HCT116 (cell line): ENCODE results near the gene GPRIN1. TPM values are rescaled to one million over a fixed set of nuclear protein-coding genes. Genes with fewer than 3 reads are reported as not detected.

ENCODE experiments used
- ATAC-seq: fragments of 200-7000 bp; cut with Tn5 transposase; 2 replicates; pipeline ENCODE4 v1.9.1; 2020; ENCODE audit warnings: mild to moderate bottlenecking, moderate library complexity
- BruUV-seq: library from RNA; stranded (reverse); fragments of 400-500 nt; replicated peaks from 2 replicates; lab custom pipeline; 2021; lab: Mats Ljungman, UMichigan
- CTCF ChIA-PET: fragments of 300-600 bp; sonication (Branson Sonifier 250); formaldehyde crosslinking; loops from one replicate; lab custom pipeline; 2021; ENCODE audit warnings: antibody characterized with exemption; lab: Charles Lee
- POLR2A ChIA-PET: fragments of 300-600, 350-600 bp; sonication (Branson Sonifier 250); formaldehyde crosslinking; loops from one replicate; lab custom pipeline; 2021; ENCODE audit warnings: antibody characterized with exemption; lab: Charles Lee
- RAD21 ChIA-PET, 2 experiments: fragments of 300-600 bp; sonication (Branson Sonifier 250); formaldehyde crosslinking; loops; one replicate each; lab custom pipeline; 2023; ENCODE audit warnings: low total read pairs in 2 of 2; ENCODE audit not compliant: uncharacterized antibody in 2 of 2, unreplicated experiment in 2 of 2, low non-redundant PET in 1 of 2; lab: Charles Lee
- DNase-seq: peaks from one replicate; pipeline ENCODE4 v3.0.0-alpha.2; 2010; ENCODE audit warnings: low read depth, low spot score
- H2AFZ ChIP-seq: fragments of 200-600 bp; shearing (Covaris generic), sonication (generic); 2 replicates; pipeline ENCODE4 v1.6.1; 2017; ENCODE audit warnings: low read depth, mixed run types, mixed read lengths, antibody characterized with exemption, low read length; ENCODE audit not compliant: poor library complexity, severe bottlenecking
- H3K27ac ChIP-seq: 2 replicates; pipeline ENCODE4 v1.5.1; 2012; ENCODE audit warnings: low read depth, low read length
- H3K27me3 ChIP-seq: fragments of 200-600 bp; sonication (generic); 2 replicates; pipeline ENCODE4 v1.6.1; 2016; ENCODE audit warnings: mixed run types, low read length, mixed read lengths; ENCODE audit not compliant: insufficient read depth
- H3K36me3 ChIP-seq, 2 experiments: fragments of 200-500 bp in 1 of 2; fragments of 200-600 bp in 1 of 2; sonication (Bioruptor generic) in 1 of 2; sonication (generic) in 1 of 2; 2 replicates each; pipeline versions ENCODE4 v1.5.1 to v1.6.1; 2014 to 2016; ENCODE audit warnings: low read length in 2 of 2, inconsistent platforms in 1 of 2, mixed read lengths in 1 of 2, mixed run types in 1 of 2; ENCODE audit not compliant: insufficient read depth in 2 of 2, control insufficient read depth in 1 of 2
- H3K4me1 ChIP-seq, 2 experiments: fragments of 200-600 bp in 1 of 2; sonication (generic) in 1 of 2; 2 replicates each; pipeline versions ENCODE4 v1.5.1 to v1.6.1; 2012 to 2017; ENCODE audit warnings: low read length in 2 of 2, inconsistent platforms in 1 of 2, mild to moderate bottlenecking in 1 of 2, mixed read lengths in 1 of 2, mixed run types in 1 of 2, moderate library complexity in 1 of 2; ENCODE audit not compliant: insufficient read depth in 2 of 2, control insufficient read depth in 1 of 2
- H3K4me2 ChIP-seq: fragments of 200-600 bp; sonication (generic); 2 replicates; pipeline ENCODE4 v1.6.1; 2017; ENCODE audit warnings: mixed run types, low read length, mixed read lengths
- H3K4me3 ChIP-seq, 2 experiments: fragments of 200-600 bp in 1 of 2; sonication (generic) in 1 of 2; replicated peaks in 1 of 2; 2 replicates each; pipeline ENCODE4 v1.5.1; 2011 to 2016; ENCODE audit warnings: low read length in 2 of 2, control low read depth in 1 of 2, low read depth in 1 of 2, mild to moderate bottlenecking in 1 of 2, mixed read lengths in 1 of 2, mixed run types in 1 of 2
- H3K79me2 ChIP-seq: fragments of 200-600 bp; sonication (generic); 2 replicates; pipeline ENCODE4 v1.6.1; 2017; ENCODE audit warnings: mild to moderate bottlenecking, mixed run types, low read length, moderate library complexity, mixed read lengths; ENCODE audit not compliant: insufficient read depth
- H3K9ac ChIP-seq: fragments of 200-600 bp; sonication (generic); 2 replicates; pipeline ENCODE4 v1.6.1; 2016; ENCODE audit warnings: low read length, mixed read lengths
- H3K9me2 ChIP-seq: fragments of 200-600 bp; sonication (generic), shearing (Covaris generic); 2 replicates; pipeline ENCODE4 v1.6.1; 2017; ENCODE audit warnings: mixed run types, mild to moderate bottlenecking, moderate library complexity; ENCODE audit not compliant: insufficient read depth
- H3K9me3 ChIP-seq, 2 experiments: fragments of 200-500 bp in 1 of 2; fragments of 200-600 bp in 1 of 2; sonication (Bioruptor generic) in 1 of 2; sonication (generic) in 1 of 2; 2 replicates each; pipeline ENCODE4 v1.6.1; 2014 to 2017; ENCODE audit warnings: low read length in 2 of 2, mixed read lengths in 2 of 2, inconsistent platforms in 1 of 2, low read depth in 1 of 2, mild to moderate bottlenecking in 1 of 2, mixed run types in 1 of 2, moderate library complexity in 1 of 2; ENCODE audit not compliant: control insufficient read depth in 1 of 2, insufficient read depth in 1 of 2
- H4K20me1 ChIP-seq: fragments of 200-600 bp; sonication (generic), shearing (Covaris generic); 2 replicates; pipeline ENCODE4 v1.6.1; 2017; ENCODE audit warnings: mixed run types, mild to moderate bottlenecking, moderate library complexity; ENCODE audit not compliant: insufficient read depth
- ELF1 ChIP-seq: IDR thresholded peaks from 2 replicates; pipeline ENCODE4 v1.6.1; 2012; ENCODE audit warnings: low read depth, borderline replicate concordance
- EZH2 ChIP-seq: fragments of 200-600 bp; sonication (generic); IDR thresholded peaks from 2 replicates; pipeline ENCODE4 v1.6.1; 2017; ENCODE audit warnings: antibody characterized with exemption, mixed run types
- EZH2phosphoT487 ChIP-seq: fragments of 200-600 bp; IDR thresholded peaks from 2 replicates; pipeline ENCODE4 v1.6.1; 2018; ENCODE audit warnings: antibody characterized with exemption, borderline replicate concordance
- POLR2A ChIP-seq: IDR thresholded peaks from 2 replicates; pipeline ENCODE4 v1.7.0; 2011; ENCODE audit warnings: borderline replicate concordance; ENCODE audit not compliant: insufficient read depth, insufficient read length; ENCODE audit errors: extremely low read depth
- POLR2AphosphoS5 ChIP-seq: IDR thresholded peaks from 2 replicates; pipeline ENCODE4 v1.6.1; 2011; ENCODE audit warnings: mild to moderate bottlenecking, low read depth, low read length, moderate library complexity
- SP1 ChIP-seq: IDR thresholded peaks from 2 replicates; pipeline ENCODE4 v1.6.1; 2012; ENCODE audit warnings: low read depth
- SRF ChIP-seq: IDR thresholded peaks from 2 replicates; pipeline ENCODE4 v1.6.1; 2012; ENCODE audit warnings: low read depth
- TCF7L2 ChIP-seq: IDR thresholded peaks from 2 replicates; pipeline ENCODE4 v1.7.0; 2011; ENCODE audit warnings: borderline replicate concordance, inconsistent platforms; ENCODE audit not compliant: insufficient read depth, insufficient read length; ENCODE audit errors: extremely low read depth
- ZBTB33 ChIP-seq: IDR thresholded peaks from 2 replicates; pipeline ENCODE4 v1.6.1; 2011; ENCODE audit warnings: mild to moderate bottlenecking, low read length, moderate library complexity; ENCODE audit not compliant: insufficient replicate concordance; ENCODE audit errors: extremely low read depth
- ZNF274 ChIP-seq: fragments of 200-500 bp; sonication (Bioruptor generic); IDR thresholded peaks from 2 replicates; pipeline ENCODE4 v1.6.1; 2014; ENCODE audit warnings: mild to moderate bottlenecking, low read depth, low read length, inconsistent platforms
- intact Hi-C: fragments of 100-400 bp; cut with micrococcal nuclease; formaldehyde crosslinking; loops from 2 replicates; pipeline ENCODE4 v1.10.0; 2022
- total RNA-seq: library from RNA; stranded (reverse); gene quantifications from one replicate; pipeline ENCODE4 v1.2.1, GENCODE V29; 2021; ENCODE audit not compliant: unreplicated experiment
- TF ChIP-seq, protein P1 (sequence below): IDR thresholded peaks from 2 replicates; pipeline ENCODE4 v1.6.1; 2012
- TF ChIP-seq, protein P2 (sequence below): IDR thresholded peaks from 2 replicates; pipeline ENCODE4 v1.6.1; 2012; ENCODE audit warnings: low read depth

The GPRIN1 gene
- total RNA-seq, 1 experiment from 2014 or later, result 14.2 TPM

- intact Hi-C loops, result no loop called here
- ChIA-PET POLR2A (no interaction called here), RAD21 (no interaction called here)
Measured at GRCh38 chr5:176596689-176597416, 13.1 kb downstream of the GPRIN1 start.

DNA sequence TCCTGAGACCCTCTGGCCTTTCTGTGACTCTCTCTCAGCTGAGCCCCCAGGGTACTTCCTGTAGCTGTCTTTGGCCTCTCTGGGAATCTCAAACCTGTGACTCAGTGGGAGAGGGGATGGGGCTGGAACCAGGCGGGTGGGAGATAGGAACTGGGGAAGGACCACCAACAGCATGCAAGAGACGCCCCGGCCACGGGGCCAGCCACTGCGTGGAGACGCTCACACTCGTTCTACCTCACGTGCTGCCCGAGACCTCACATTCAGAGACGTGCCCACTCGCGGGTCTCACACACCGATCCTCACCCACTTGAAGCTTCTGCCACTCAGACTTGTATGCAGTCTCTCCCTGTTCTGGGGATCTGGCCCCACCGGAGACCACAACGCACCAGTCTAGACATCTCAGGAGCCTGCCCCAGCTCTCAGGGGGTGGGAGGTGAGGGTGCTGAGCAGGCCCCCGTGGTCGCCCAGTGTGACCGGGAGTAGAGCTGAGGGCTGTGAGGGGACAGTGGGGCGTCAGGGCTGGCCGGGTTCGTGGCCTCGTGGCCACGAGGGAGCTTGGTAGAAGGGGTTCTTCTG is 13.8 kb downstream of the GPRIN1 start:
- BruUV-seq, result no TSS peak
- ChIA-PET CTCF (no interaction called here), RAD21 (no interaction called here), POLR2A (no interaction called here)
- DNase-seq (no peak), ATAC-seq (no peak)
- Histone ChIP-seq H2AFZ (no peak overlapping the region), H3K4me2 (no peak overlapping the region), H3K27ac (no peak overlapping the region), H3K4me1 (no peaks in the 10 kb centered on the region), H3K36me3 (peaks cover 5 to 11% of the 10 kb centered on the region in 2 experiments; a peak in 3 of 4 replicates), H3K9me2 (no peaks in the 10 kb centered on the region), H3K4me3 (no peak overlapping the region), H3K79me2 (peaks cover 5% of the 10 kb centered on the region; the same call in 1 of the 2 replicates), H4K20me1 (no peaks in the 10 kb centered on the region), H3K9ac (no peak overlapping the region), H3K27me3 (no peaks in the 10 kb centered on the region), H3K9me3 (peaks cover 0 to 8% of the 10 kb centered on the region in 2 experiments; a peak in 1 of 4 replicates)
- intact Hi-C loops, result no loop called here
- no peak for TF ChIP-seq POLR2A
- TF ChIP-seq EZH2phosphoT487, result no peak
- no peak for TF ChIP-seq TCF7L2
- TF ChIP-seq, protein P1, sequence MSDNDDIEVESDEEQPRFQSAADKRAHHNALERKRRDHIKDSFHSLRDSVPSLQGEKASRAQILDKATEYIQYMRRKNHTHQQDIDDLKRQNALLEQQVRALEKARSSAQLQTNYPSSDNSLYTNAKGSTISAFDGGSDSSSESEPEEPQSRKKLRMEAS, result no peak
- TF ChIP-seq SRF, result no peak
- no peak for TF ChIP-seq ZBTB33
- TF ChIP-seq, protein P2, sequence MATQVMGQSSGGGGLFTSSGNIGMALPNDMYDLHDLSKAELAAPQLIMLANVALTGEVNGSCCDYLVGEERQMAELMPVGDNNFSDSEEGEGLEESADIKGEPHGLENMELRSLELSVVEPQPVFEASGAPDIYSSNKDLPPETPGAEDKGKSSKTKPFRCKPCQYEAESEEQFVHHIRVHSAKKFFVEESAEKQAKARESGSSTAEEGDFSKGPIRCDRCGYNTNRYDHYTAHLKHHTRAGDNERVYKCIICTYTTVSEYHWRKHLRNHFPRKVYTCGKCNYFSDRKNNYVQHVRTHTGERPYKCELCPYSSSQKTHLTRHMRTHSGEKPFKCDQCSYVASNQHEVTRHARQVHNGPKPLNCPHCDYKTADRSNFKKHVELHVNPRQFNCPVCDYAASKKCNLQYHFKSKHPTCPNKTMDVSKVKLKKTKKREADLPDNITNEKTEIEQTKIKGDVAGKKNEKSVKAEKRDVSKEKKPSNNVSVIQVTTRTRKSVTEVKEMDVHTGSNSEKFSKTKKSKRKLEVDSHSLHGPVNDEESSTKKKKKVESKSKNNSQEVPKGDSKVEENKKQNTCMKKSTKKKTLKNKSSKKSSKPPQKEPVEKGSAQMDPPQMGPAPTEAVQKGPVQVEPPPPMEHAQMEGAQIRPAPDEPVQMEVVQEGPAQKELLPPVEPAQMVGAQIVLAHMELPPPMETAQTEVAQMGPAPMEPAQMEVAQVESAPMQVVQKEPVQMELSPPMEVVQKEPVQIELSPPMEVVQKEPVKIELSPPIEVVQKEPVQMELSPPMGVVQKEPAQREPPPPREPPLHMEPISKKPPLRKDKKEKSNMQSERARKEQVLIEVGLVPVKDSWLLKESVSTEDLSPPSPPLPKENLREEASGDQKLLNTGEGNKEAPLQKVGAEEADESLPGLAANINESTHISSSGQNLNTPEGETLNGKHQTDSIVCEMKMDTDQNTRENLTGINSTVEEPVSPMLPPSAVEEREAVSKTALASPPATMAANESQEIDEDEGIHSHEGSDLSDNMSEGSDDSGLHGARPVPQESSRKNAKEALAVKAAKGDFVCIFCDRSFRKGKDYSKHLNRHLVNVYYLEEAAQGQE, result no peak
- no peak for TF ChIP-seq EZH2

More at GRCh38 chr5:176596689-176597416, 13.1 kb downstream of the GPRIN1 start:
- no peak overlapping the region for H3K9ac ChIP-seq
- H2AFZ ChIP-seq, result no peak overlapping the region
- H4K20me1 ChIP-seq, result no peaks in the 10 kb centered on the region
- peaks cover 0 to 5% of the 10 kb centered on the region in 2 experiments; a peak in 1 of 4 replicates for H3K9me3 ChIP-seq
- CTCF ChIA-PET, result no interaction called here
- peaks cover 5 to 11% of the 10 kb centered on the region in 2 experiments; a peak in 3 of 4 replicates for H3K36me3 ChIP-seq
- BruUV-seq, result no TSS peak
- TF ChIP-seq EZH2phosphoT487, result no peak
- TF ChIP-seq, protein P1, result no peak
- TF ChIP-seq POLR2AphosphoS5, result no peak
- TF ChIP-seq TCF7L2, result no peak
- TF ChIP-seq SRF, result no peak
- no peak for TF ChIP-seq ELF1
- TF ChIP-seq ZNF274, result no peak
- TF ChIP-seq SP1, result no peak
- no peak overlapping the region for H3K27ac ChIP-seq
- H3K4me3 ChIP-seq, result no peak overlapping the region
- no peaks in the 10 kb centered on the region for H3K9me2 ChIP-seq
- DNase-seq, result no peak
- peaks cover 7% of the 10 kb centered on the region; the same call in 1 of the 2 replicates for H3K79me2 ChIP-seq
- no peak overlapping the region for H3K4me2 ChIP-seq
- H3K27me3 ChIP-seq, result no peaks in the 10 kb centered on the region
- no peak for ATAC-seq
- no peaks in the 10 kb centered on the region for H3K4me1 ChIP-seq
